ENCODE measurements around the gene OPRD1. TPM values are rescaled to one million over a fixed set of nuclear protein-coding genes. Genes with fewer than 3 reads are reported as not detected.

OPRD1 gene
- total RNA-seq, 4 donors from 2014 or later, result 0.24 TPM; not detected in 3

DNA sequence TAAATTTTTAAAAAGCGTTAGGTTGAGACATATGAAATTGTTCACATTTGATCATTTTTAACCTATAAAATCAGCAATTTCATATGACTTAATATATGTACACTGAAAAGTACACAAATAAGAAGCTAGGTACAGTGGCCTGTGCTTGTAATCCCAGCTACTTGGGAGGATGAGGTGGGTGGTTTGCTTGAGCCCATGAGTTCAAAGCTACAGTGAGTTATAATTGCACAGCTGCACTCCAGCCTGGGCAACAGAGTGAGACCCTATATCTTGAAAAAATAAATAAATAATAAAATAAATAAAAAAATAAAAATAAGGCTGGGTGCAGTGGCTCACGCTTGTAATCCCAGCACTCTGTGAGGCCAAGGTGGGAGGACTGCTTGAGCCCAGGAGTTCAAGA is 97.2 kb downstream of the OPRD1 start:
- H3K4me1 ChIP-seq, result peaks cover 0 to 10% of the 10 kb centered on the region in 2 donors
- DNase-seq, result no peak
- H3K4me3 ChIP-seq (replicated peaks in 1 of 3), result no peak overlapping the region
- H3K9me3 ChIP-seq, result no peaks in the 10 kb centered on the region
- no peaks in the 10 kb centered on the region for H3K36me3 ChIP-seq
- H3K27me3 ChIP-seq, result no peaks in the 10 kb centered on the region
- TF ChIP-seq, protein P1, sequence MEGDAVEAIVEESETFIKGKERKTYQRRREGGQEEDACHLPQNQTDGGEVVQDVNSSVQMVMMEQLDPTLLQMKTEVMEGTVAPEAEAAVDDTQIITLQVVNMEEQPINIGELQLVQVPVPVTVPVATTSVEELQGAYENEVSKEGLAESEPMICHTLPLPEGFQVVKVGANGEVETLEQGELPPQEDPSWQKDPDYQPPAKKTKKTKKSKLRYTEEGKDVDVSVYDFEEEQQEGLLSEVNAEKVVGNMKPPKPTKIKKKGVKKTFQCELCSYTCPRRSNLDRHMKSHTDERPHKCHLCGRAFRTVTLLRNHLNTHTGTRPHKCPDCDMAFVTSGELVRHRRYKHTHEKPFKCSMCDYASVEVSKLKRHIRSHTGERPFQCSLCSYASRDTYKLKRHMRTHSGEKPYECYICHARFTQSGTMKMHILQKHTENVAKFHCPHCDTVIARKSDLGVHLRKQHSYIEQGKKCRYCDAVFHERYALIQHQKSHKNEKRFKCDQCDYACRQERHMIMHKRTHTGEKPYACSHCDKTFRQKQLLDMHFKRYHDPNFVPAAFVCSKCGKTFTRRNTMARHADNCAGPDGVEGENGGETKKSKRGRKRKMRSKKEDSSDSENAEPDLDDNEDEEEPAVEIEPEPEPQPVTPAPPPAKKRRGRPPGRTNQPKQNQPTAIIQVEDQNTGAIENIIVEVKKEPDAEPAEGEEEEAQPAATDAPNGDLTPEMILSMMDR (IDR thresholded peaks at IDR 0.05), result no peak
- no peak for TF ChIP-seq POLR2A (IDR thresholded peaks at IDR 0.05)
- WGBS, 2 donors, result 97 to 98% methylated on average over 2 of the region's 2 CpGs
- no peak overlapping the region for H3K27ac ChIP-seq
- intact Hi-C loops (cut with DNase I), result no loop called here

DNA sequence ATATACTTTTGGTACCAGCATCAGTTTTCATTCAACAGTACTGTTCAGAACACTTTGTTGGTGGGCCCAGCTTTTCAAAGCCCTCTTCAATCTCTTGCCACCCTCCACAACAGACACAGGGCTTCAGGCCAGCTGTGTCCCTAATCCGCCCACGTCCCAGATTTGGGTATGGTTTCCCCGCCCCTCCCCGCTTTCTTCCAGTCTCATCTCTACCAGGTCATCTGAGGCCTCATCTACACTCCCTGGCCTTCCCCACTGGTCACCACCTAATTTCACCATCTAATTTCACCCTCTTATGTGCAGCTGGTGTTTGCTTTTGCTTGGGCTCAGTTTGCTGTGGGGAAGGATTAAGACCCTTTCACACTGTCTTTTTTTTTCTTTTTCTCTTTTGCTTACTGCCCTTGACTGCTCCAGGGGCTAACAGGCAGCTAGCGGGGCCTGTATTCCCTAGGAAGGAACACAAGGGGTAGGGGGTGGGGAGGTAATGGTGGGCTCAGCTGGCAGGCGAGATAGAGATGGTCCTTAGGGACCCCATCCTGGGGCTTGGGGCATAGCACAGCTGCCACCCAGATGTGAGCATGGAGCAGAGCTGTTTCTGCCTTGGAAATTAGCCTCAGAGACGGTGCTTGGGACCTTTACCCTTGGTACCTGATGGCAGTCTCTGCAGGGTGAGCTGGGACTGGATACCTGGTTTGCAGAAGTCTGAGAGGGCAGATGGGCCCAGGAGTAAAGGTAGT is 98.6 kb downstream of the OPRD1 start:
- no peak overlapping the region for H3K27ac ChIP-seq
- WGBS, 2 donors, result 87 to 91% methylated on average over 7 of the region's 7 CpGs
- no peaks in the 10 kb centered on the region for H3K9me3 ChIP-seq
- H3K36me3 ChIP-seq, result no peaks in the 10 kb centered on the region
- DNase-seq, result no peak
- no peaks in the 10 kb centered on the region for H3K27me3 ChIP-seq
- no peak overlapping the region for H3K4me3 ChIP-seq (replicated peaks in 1 of 3)
- no peak for TF ChIP-seq POLR2A (IDR thresholded peaks at IDR 0.05)
- TF ChIP-seq, protein P1 (IDR thresholded peaks at IDR 0.05), result no peak
- intact Hi-C loops (cut with DNase I), result no loop called here
- peaks cover 0 to 15% of the 10 kb centered on the region in 2 donors for H3K4me1 ChIP-seq

DNA sequence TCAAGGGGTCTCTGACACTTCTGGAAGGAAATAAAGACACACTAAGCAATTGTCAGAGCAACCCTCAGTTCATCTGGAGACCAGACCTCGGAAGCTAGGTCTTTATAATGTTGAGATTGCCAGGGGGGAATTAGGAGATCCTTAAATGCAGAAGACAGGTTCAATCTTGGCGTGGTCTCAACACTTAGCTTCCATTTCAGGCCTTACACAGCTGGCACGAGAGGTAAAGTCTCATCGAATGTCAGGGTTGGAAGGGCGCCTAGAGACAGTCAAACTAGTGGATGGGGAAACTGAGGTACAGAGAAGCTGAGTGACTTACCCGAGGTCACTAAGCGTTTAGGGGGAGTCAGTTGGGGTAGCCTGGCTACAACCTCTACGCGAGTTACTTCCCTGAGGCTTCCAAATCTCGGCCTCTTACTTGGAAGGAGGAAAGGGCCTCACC is 101.8 kb downstream of the OPRD1 start:
- DNase-seq, result no peak
- intact Hi-C loops (cut with DNase I), result no loop called here
- 41 to 44% methylated on average over 10 of the region's 10 CpGs for WGBS, 2 donors

DNA sequence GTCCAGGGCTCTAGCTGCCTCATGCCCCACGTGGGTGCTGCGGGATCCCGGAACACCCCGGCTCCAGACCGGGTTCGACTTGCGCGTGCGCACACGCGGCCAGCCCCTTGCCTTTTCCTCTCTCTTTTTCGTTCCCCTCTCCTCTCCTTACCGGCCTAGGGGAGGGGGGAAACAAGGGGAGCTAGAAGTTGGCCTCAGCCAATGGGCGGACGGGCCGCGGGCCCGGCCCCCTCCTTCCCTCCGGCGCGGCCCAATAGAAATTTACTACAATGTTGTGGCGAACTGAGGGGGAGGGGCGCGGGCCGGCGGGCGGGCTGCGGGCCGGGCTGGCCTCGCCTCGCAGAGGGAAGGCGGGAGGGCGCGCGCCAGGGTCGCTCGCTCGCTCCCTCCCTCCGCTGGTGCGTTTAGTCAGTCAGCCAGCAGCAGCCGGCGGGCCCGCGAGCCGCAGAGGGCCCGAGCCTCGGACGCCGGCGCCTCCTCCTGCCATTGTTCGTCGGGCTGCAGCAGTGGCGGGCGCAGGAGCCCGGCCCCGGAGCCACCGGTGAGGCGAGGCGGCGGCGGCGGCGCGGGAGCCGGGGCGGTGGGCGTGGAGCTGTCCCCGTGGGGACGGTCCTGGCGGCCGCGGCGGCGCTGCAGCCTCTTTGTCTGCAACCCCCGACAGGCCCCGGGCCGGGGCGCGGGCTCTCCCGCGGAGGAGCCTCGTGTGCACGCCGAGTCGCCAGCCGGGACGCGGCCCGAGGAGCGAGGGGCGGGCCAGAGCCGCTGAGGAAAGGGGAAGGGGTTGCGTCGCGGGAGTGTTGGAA is 102.5 kb downstream of the OPRD1 start, which contains the start of gene EPB41:
Gene EPB41, plus strand, starts transcription at position 342 of the 803 bp plus-strand sequence. CDS start 72,869 bp downstream, outside the sequence.
- Histone ChIP-seq H3K27me3 (no peaks in the 10 kb centered on the region), H3K4me1 (peaks cover 0 to 15% of the 10 kb centered on the region in 2 donors), H3K27ac (no peak within 1 kb of the TSS), H3K36me3 (no peaks in the 10 kb centered on the region), H3K9me3 (no peaks in the 10 kb centered on the region), H3K4me3 (replicated peaks in 1 of 3) (peak within 1 kb of the TSS; percentile 42 to 68 (median 43))
- TF ChIP-seq, protein P1 (IDR thresholded peaks at IDR 0.05), result no peak
- peak in 1 of 2 donors; percentile 70 for TF ChIP-seq POLR2A (IDR thresholded peaks at IDR 0.05)
- peak; percentile 92 for DNase-seq
- intact Hi-C loops (cut with DNase I), result no loop called here
- WGBS, 2 donors, result 1% methylated on average over 22 to 29 of the region's 95 CpGs

More for the DNA sequence above, 101.8 kb downstream of the OPRD1 start:
- Histone ChIP-seq H3K9me3 (no peaks in the 10 kb centered on the region), H3K27me3 (no peaks in the 10 kb centered on the region), H3K36me3 (no peaks in the 10 kb centered on the region), H3K4me1 (peaks cover 0 to 15% of the 10 kb centered on the region in 2 donors), H3K4me3 (replicated peaks in 1 of 3) (peak overlapping the region in 1 of 3 donors; percentile 68), H3K27ac (no peak overlapping the region)
- TF ChIP-seq, protein P1 (IDR thresholded peaks at IDR 0.05), result no peak
- no peak for TF ChIP-seq POLR2A (IDR thresholded peaks at IDR 0.05)
